Pancreas (tissue), 10 donors: ENCODE results near the gene FAAH. TPM values are rescaled to one million over a fixed set of nuclear protein-coding genes. Genes with fewer than 3 reads are reported as not detected.

Source experiments
- ATAC-seq, 4 donors: fragments of 200-7000 bp; cut with Tn5 transposase; one replicate each; pipeline versions ENCODE4 v1.8.0 to v1.9.1; 2020; ENCODE audit warnings: mild to moderate bottlenecking in 4 of 4, moderate library complexity in 4 of 4
- DNase-seq, 6 donors: peaks; one replicate each; pipeline ENCODE4 v3.0.0-alpha.2; 2020
- FAIRE-seq: peaks from 2 replicates; lab custom pipeline; 2012; peaks lifted over from hg19 to GRCh38; lab: Jason Lieb, UNC
- H3K27ac ChIP-seq, 4 donors: fragments of 200-600 bp; sonication (generic); 1 replicate in 3 of 4; 2 replicates in 1 of 4; pipeline versions ENCODE4 v1.5.0 to v1.8.0; 2020
- H3K27me3 ChIP-seq, 4 donors: fragments of 200-600 bp; one replicate each; pipeline ENCODE4 v1.8.0; 2021
- H3K36me3 ChIP-seq, 3 donors: fragments of 200-600 bp; sonication (generic) in 1 of 3; one replicate each; pipeline versions ENCODE4 v1.5.0 to v1.8.0; 2020 to 2021
- H3K4me1 ChIP-seq, 3 donors: fragments of 200-600 bp; one replicate each; pipeline ENCODE4 v1.8.0; 2021
- H3K4me3 ChIP-seq, 4 donors: fragments of 200-600 bp; sonication (generic) in 2 of 4; one replicate each; pipeline versions ENCODE4 v1.5.0 to v1.8.0; 2020 to 2021
- H3K9me3 ChIP-seq, 4 donors: fragments of 200-600 bp; one replicate each; pipeline ENCODE4 v1.8.0; 2021
- WGBS, 2 donors: extraction: QIAGEN DNeasy Blood & Tissue Kit; methylation state at CpG; one replicate each; pipeline ENCODE4 v1.1.7; 2013; 5-methylcytosine and 5-hydroxymethylcytosine counted together
- intact Hi-C, 3 donors: fragments of 100-400 bp; cut with DNase I; formaldehyde crosslinking; loops; one replicate each; pipeline versions ENCODE4 v1.11.1 to v1.14.2; 2022
- polyA plus RNA-seq, 2 donors: library from polyadenylated mRNA; stranded (reverse); fragments of 200-250 nt; gene quantifications; one replicate each; pipeline ENCODE4 v1.2.3, GENCODE V29; 2013
- total RNA-seq, 6 donors: library from RNA; stranded (reverse); fragmentation: NEBNext Ultra II Directional in 4 of 6; extraction: Animal tissue kit (Norgen Biotek cat#: 25700) in 4 of 6; gene quantifications; one replicate each; pipeline versions ENCODE4 v1.2.1 to v1.2.4, GENCODE V29; 2021 to 2023
- TF ChIP-seq, protein P1 (sequence below), 4 donors: fragments of 200-600 bp; sonication (generic) in 3 of 4; IDR thresholded peaks; one replicate each; pipeline versions ENCODE4 v1.5.0 to v1.8.0; 2021; ENCODE audit warnings: antibody characterized with exemption in 4 of 4
- donor health status: healthy with polysubstance abuse.
- donor health status: DM: no; HTN: no; CAD: no; lungs with moderate emphysema.
- donor health status: DM: no; HTN: no; CAD: no.
- donor health status: control.
- donor health status: control.
- donor health status: Bipolar disorder and iron deficiency.
- donor health status: DM: yes; HTN: yes; CAD: no.
- donor health status: DM: no; HTN: no; CAD: no.
- donor health status: DM: no; HTN: no; CAD: no.
- donor health status: DM: yes; HTN: yes; CAD: no.

Gene FAAH
- total and polyA plus RNA-seq, 8 donors = 19.5 to 122 (median 27.1) TPM

DNA sequence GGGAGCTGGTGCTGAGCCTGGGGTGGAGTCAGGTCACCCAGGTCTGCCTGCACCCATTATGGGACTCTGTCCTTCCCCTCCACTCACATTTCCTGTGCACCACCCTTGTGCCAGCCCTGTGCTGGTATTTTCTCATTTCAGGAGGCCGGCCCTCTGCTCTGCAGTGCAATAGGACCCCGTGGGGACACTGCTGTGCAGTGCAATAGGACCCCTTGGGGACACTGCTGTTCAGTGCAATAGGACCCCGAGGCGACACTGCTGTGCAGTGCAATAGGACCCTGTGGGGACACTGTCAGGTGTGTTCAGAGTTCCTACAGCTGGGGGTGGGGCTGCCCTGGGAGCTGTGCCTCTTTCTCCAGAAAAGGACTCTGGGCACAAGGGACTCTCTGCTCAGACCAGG lies 59.3 kb downstream of the FAAH start:
- no peaks in the 10 kb centered on the region for H3K9me3 ChIP-seq
- no peak for DNase-seq
- no peak overlapping the region for H3K4me3 ChIP-seq
- no peak for FAIRE-seq
- WGBS, 2 donors = 65 to 69% methylated on average over 4 of the region's 4 CpGs
- TF ChIP-seq, protein P1, sequence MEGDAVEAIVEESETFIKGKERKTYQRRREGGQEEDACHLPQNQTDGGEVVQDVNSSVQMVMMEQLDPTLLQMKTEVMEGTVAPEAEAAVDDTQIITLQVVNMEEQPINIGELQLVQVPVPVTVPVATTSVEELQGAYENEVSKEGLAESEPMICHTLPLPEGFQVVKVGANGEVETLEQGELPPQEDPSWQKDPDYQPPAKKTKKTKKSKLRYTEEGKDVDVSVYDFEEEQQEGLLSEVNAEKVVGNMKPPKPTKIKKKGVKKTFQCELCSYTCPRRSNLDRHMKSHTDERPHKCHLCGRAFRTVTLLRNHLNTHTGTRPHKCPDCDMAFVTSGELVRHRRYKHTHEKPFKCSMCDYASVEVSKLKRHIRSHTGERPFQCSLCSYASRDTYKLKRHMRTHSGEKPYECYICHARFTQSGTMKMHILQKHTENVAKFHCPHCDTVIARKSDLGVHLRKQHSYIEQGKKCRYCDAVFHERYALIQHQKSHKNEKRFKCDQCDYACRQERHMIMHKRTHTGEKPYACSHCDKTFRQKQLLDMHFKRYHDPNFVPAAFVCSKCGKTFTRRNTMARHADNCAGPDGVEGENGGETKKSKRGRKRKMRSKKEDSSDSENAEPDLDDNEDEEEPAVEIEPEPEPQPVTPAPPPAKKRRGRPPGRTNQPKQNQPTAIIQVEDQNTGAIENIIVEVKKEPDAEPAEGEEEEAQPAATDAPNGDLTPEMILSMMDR (IDR thresholded peaks at IDR 0.05) = no peak
- no peak for ATAC-seq
- H3K36me3 ChIP-seq = no peaks in the 10 kb centered on the region
- H3K4me1 ChIP-seq = no peaks in the 10 kb centered on the region
- intact Hi-C loops = no loop called here
- H3K27ac ChIP-seq = no peak overlapping the region
- H3K27me3 ChIP-seq = no peaks in the 10 kb centered on the region

DNA sequence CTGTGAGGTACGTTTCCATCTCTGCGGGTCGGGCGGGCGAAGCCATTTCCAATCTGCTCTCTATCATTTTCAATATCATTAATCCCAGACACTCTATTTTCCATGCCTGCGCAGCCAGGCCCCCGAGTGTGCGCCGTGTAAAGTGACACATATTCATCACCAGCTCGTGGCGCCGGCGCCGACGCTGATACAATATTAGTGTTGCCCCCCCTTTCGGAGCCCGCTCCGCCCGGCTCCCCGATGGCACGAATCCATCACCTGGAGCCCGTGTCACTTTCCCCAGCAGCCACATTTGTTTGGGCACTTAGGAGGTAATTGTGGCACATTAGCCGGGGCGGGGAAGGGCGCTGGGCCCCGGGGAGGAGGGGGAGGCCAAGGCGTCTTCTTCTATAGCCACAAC lies 61.8 kb downstream of the FAAH start:
- WGBS, 2 donors = 86 to 88% methylated on average over 27 of the region's 27 CpGs
- H3K27me3 ChIP-seq = no peaks in the 10 kb centered on the region

DNA sequence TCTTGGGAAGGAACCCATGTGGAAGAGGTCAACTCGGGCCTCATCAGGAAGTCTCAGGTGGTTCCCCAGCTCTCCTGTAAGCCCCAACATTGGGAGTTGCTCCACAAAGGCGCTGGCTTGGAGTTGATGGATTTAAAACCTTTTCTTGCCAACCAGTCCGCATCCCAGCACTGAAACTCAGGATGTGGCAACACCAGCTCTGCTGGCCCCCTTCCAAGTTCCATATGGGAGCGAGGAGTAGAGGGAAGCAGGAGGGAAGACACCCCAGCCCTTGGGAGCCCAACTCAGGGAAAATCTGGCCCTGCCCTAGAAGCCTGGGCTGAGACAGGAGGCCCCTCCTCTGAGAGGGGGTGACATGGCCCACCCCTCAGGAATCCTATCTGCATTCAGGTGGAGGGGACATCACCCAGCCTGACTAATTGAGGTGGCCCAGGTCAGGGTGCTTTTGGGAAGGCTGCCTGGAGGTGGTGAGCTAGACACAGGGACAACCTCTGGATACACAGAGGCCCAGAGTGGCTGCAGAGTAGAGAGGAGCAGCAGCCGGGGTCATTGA lies 62.4 kb downstream of the FAAH start:
- Histone ChIP-seq H3K27me3 (no peaks in the 10 kb centered on the region), H3K4me3 (no peak overlapping the region), H3K4me1 (no peaks in the 10 kb centered on the region), H3K9me3 (no peaks in the 10 kb centered on the region), H3K27ac (no peak overlapping the region), H3K36me3 (no peaks in the 10 kb centered on the region)
- FAIRE-seq (no peak), ATAC-seq (no peak), DNase-seq (no peak)
- TF ChIP-seq, protein P1 (IDR thresholded peaks at IDR 0.05) = no peak
- WGBS, 2 donors = 84 to 86% methylated on average over 5 of the region's 5 CpGs
- intact Hi-C loops = no loop called here

More for the DNA sequence above, 61.8 kb downstream of the FAAH start:
- Histone ChIP-seq H3K27ac (no peak overlapping the region), H3K4me3 (no peak overlapping the region), H3K4me1 (no peaks in the 10 kb centered on the region), H3K36me3 (no peaks in the 10 kb centered on the region), H3K9me3 (no peaks in the 10 kb centered on the region)
- intact Hi-C loops = no loop called here
- FAIRE-seq = no peak
- TF ChIP-seq, protein P1 (IDR thresholded peaks at IDR 0.05) = no peak
- ATAC-seq = no peak
- DNase-seq = peak in 1 of 6 donors; percentile 55

DNA sequence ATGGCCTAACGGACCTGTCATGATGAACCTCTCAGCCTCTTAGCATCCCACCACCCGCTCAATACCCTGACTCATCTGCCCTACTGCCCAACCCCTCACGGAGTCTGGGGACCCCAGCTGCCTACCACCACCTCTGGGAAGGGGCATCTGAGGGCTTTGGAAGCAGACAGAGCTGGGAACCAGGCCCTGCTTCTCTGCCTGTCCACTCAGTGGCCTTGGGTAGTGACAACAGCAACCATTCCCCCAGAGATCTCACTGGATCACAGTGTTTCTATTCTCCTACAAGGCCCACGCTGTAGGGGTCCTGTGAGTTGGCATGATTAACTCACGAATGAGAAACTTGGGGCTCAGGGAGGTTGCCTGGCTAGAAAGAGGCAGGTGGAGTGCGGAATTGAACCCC lies 63.1 kb downstream of the FAAH start:
- TF ChIP-seq, protein P1 (IDR thresholded peaks at IDR 0.05) = no peak
- WGBS, 2 donors = 80 to 89% methylated on average over 6 of the region's 6 CpGs
- Histone ChIP-seq H3K36me3 (no peaks in the 10 kb centered on the region), H3K27me3 (no peaks in the 10 kb centered on the region), H3K4me3 (no peak overlapping the region), H3K4me1 (no peaks in the 10 kb centered on the region), H3K27ac (no peak overlapping the region), H3K9me3 (no peaks in the 10 kb centered on the region)
- intact Hi-C loops = no loop called here
- no peak for ATAC-seq
- no peak for FAIRE-seq
- DNase-seq = no peak

DNA sequence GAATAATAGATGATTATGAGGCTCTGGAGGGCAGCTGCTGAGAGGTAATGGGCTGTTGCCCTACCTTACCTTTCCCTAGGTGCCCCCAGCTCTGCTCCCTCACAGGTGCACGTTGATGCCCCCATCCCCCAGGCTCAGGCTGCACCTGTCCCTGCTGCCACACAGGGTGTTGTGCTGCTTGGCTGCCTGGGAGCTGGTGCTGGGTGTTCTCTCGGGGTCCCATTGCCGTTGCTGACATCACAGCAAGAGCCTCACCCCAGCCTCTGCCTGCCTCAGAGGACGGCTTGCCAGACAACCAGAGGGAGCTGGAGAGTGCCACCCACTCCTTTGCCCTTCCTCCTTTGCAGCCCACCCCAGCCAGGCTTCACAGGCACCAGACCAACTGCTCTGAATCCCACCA lies 64.1 kb downstream of the FAAH start:
- Histone ChIP-seq H3K4me3 (no peak overlapping the region), H3K27me3 (no peaks in the 10 kb centered on the region), H3K36me3 (no peaks in the 10 kb centered on the region), H3K9me3 (no peaks in the 10 kb centered on the region), H3K4me1 (no peaks in the 10 kb centered on the region), H3K27ac (no peak overlapping the region)
- ATAC-seq = no peak
- TF ChIP-seq, protein P1 (IDR thresholded peaks at IDR 0.05) = no peak
- intact Hi-C loops = no loop called here
- FAIRE-seq = no peak
- WGBS, 2 donors = 60 to 83% methylated on average over 4 of the region's 4 CpGs
- no peak for DNase-seq
